ENCODE data around the gene TXNRD2.
A peak's percentile ranks its signal among the peaks of the same experiment; 100 is the strongest.

The TXNRD2 gene

DNA sequence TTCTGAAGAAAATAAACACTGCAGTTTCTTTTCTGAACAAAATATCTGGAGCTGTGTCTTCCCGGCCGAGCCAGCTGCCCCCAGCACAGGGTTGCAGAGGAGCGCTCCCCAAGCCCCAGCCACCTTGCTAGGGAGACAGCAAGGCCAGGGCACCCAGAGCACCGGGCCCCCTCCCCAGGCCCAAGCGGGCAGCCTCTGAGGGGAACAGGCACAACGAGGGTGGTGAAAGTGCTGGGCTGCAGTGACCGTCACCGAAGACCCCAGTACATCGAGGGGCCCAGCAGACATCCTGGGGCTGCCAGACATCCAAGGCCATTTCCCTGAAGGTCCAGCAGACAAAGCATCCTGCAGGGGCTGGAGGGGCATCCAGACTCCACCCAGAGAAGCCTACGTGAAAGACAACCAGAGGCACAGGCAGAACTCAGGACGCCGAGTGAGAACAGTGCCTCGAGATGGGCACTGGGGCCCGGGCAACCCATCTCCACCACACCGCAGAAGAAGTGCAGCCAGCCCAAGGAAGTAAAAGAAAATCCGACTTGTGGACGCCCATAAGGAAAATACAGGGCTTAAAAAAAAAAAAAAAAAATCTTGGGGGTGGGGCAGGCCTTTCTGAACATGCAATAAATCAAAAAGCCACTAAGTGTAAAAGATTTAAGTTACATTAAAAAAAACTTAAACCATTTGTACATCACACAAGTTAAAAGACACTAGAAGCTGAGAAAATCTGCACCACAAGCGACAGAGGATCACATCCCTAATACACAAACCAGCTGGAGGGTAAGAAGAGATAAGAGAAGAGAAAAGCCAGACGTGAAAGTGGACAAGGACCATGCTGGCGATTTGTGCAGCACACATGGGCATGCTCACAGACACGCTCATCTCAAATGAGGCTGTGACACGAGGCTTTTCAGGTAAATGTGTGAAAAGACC is 36.0 kb downstream of the TXNRD2 start:
- ATAC-seq: no peak
- no peak for DNase-seq

DNA sequence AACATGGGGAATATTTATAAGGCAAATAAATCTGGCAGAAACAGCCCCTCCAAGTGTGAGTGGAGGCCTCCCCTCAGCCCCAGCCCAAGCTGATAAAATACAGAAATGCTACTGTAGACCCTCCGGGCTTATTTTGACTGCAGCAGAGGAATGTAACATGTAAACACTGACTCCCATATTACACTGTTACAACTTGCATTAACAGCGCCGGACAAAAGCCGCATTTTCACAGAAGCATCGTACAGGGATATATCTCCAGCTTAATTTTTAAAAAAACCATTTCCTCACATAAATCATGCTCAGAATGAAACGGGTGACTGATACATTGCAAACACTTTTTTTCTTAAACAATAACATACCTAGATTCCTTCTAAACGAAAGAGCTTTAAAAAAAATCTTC is 36.7 kb downstream of the TXNRD2 start:
- no peak for DNase-seq
- ATAC-seq: no peak

DNA sequence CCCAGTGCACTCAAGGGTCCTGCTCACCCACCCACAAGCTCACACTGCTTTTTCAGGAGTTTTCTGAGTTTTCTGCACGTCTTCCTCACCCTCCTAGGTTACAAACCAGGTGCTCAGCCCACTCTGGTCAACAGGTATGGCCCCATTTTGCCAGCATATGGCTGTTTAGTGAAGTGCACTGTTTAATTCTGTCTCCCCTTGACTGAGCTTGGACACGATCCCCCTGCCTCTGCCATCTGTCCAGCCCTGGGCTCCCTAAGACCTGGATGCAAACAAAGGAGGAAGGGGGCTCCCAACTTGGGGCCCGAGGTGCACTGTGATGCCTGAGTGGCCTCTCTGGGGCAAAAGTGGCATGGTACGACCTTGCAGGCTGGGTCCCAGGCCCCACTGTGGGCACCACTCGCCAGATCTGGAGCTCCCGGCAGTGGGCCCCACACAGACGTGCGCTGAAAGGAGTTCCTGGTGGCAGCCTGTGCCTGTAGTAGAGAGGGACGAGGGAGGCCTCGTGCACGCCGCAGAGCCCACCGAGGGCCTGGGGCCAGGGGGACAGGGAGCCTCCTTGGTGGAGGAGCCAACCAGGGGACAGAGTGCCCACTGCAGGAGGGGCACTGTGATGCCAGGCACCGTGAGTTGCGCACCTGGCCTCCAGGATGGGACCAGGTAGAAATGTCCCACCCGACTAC is 37.3 kb downstream of the TXNRD2 start:
- ATAC-seq (no peak), DNase-seq (no peak)

DNA sequence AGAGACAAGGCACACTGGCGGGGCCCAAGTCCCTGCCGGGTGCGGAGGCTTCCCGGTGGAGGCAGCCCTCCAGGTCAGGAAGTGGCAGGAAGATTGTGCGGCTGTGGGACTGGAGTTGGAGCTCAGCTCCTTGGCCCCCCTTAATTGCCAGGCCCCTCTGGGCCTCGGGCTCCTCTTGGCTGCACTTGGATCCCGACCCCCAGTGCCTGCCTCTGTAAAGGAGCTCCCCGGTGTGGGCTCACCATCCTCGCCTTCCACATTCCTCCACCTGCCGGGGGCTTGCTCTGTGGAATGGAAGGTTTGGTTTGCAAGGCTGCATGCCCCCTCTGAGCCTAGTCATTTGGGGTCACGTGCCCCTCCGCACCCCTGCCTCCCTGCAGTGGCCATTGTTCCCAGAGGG is 38.1 kb downstream of the TXNRD2 start:
- ATAC-seq (no peak), DNase-seq (no peak)

DNA sequence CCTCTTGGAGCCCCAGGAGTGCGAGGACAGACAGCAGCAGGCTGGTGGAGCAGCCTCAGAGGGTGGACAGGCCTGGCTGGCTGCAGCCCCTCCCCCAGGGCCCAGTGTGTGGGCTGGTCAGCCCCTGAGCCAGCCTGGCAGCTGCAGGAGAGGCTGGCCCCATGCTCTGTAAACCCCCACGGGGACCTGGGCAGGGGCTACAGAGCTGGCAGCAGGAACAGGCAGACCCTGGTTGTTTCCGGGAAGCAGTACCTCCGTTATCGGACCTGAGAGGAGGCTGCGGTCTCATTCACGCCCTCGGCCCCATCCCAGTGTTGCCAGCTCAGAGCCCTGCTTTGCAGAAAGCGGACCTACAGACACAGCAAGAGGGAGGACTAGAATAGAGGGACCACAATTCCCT is 38.6 kb downstream of the TXNRD2 start:
- no peak for ATAC-seq
- DNase-seq: no peak

DNA sequence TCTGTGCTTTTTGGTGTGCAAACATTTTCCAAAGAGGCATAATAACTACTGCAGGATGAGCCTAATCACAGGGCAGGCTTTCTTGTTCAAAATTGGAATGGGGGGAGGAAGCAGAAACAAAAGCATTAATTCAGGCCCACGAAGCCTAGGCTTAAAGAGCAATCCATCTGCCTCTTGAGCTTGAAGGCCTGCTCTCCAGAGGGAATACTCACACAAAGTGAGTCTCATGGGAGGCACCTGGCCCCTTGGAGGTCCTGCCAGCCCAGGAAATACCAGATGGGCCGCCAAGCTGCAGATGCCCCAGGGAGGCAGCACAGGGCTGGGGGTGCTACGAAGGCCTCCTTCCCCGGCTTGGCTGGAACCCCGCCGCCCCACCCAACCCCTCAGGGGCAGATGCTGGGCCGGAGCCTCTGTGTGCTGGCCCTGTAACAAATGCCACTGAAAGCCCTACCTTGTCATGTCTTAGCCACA is 39.3 kb downstream of the TXNRD2 start:
- no peak for ATAC-seq

DNA sequence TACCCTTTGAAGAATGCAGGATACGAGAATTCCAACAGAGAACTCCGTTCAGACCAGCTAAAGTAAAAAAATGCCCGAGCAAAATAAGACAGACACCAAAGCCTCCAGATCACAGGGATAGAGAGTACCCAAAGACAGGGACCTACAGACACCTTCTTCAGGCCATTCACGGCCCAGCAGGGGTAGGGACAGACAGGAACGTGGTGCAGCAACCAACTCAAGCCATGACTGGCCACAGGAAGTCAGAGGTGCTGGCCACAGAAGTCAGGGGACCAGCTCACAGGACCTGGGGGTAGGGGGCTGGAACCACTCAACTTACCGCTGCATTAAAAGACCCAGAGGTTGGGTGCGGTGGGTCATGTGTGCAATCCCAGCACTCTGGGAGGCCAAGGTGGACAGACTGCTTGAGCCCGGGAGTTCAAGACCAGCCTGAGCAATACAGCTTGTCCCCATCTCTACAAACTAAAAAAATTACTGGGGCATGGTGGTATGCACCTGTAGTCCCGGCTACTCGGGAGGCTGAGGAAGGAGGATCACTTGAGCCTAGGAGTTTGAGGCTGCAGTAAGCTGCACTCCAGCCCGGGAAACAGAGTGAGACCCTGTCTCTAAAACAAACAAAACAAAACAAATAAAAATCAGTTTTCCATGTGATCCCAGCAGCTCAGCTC is 39.9 kb downstream of the TXNRD2 start:
- no peak for ATAC-seq
- no peak for DNase-seq

More for the DNA sequence above, 39.3 kb downstream of the TXNRD2 start:
- no peak for DNase-seq

DNA sequence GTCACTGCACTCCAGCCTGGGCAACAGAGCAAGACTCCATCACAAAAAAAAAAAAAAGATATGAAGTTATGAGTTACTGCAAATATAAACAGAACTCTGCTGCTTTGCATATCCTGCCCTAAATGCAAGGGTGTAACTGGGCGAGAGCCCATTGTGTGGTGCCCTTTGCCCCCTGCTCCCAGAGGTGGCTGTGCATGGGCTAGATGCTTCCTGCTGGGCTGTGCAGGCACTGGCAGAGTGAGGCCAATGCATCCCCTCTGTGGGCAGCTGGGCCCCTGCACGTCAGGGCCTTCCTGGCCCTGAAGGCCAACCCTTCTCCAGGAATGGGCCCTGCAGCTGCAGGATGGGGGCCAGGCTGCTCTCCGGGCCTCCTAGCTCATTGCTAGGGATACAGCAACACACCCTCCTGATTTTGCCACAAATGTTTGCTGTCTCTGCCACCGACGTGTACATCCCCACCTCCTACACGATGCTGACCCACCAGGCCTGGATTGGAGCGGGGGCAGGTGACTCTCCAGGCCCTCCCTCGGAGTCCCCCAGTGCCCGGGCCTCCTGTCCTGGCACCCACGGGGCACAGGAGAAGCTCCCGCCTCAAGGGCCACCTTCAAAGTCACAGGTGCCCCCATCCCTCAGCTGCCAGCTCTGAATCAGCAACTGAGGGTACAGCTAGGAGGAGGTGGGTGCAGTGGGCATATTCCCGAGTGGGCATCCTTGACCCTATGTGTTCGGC is 40.7 kb downstream of the TXNRD2 start:
- DNase-seq: no peak
- no peak for ATAC-seq

DNA sequence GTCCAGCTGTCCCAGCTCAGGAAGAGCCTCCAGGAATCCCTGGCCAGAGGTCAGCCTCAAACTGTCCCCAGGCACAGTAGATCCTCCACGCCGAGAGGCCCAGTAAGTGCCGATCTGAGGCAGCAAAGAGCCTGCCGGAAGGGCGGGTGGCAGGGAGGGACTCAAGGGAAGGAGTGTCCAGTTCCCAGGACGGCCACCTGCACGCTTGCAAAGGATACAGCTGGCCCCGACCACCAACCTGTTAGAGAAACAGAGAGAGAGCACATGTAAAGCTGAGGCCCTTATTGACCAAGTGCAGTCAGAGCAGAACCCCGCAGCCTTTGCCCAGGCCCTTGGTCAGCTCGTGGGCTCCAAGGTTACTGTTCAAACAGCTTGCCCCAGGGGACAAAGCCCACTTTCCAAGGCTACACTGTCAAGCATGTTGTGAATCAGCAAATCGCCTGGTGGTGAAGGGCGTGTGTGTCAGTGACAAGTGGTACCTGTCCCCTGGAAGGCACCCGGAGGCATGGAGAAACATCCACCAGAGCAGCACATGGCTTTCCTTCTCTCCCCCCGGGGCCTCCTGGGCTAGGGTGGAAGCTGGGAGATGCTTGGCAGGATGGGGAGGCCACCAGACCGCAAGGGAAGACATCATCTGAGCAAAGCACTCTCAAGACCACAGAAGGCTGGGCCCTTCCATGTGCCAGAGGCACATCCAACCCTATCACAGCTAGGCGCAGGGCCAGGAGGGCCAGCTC is 42.6 kb downstream of the TXNRD2 start:
- ATAC-seq: no peak
- DNase-seq: no peak

DNA sequence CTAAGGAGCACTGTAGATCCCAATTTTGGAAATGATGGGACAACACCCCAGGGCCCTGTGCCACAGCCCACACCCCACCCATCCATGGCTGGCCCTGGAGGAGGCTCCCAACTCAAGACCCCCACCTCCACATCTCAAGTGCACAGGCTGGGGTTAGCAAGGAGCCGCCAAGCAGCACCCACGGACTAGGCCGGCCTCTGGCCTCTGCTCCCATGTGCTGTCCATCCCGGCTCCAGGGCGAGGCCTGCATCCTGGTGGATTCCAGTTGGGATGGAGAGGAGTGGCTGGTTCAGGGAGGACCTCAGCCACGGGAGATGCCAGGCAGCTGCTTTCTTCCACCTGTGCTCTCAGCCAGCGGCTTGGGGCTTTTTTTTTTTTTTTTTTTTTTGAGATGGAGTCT is 43.5 kb downstream of the TXNRD2 start:
- no peak for DNase-seq
- no peak for ATAC-seq

DNA sequence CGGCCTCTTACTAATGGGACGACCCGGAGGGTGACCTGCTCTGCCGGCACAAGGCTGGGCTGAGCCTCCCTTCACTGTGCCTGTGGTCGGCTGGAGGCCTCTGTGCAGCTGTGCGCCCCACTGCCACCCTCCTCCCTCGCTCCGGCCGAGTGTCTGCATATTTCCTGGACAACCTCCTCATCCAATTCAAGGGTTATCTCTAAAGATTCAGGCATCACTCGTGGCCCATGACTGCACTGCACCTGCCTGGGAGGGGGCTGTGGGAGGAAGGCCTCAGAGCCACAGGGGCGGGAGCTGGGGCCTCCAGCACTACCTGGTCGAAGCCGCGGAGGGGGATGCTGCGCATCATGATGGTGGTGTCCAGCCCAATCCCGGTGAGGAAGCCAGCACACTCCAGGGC is 43.9 kb downstream of the TXNRD2 start:
- ATAC-seq (no peak), DNase-seq (no peak)

DNA sequence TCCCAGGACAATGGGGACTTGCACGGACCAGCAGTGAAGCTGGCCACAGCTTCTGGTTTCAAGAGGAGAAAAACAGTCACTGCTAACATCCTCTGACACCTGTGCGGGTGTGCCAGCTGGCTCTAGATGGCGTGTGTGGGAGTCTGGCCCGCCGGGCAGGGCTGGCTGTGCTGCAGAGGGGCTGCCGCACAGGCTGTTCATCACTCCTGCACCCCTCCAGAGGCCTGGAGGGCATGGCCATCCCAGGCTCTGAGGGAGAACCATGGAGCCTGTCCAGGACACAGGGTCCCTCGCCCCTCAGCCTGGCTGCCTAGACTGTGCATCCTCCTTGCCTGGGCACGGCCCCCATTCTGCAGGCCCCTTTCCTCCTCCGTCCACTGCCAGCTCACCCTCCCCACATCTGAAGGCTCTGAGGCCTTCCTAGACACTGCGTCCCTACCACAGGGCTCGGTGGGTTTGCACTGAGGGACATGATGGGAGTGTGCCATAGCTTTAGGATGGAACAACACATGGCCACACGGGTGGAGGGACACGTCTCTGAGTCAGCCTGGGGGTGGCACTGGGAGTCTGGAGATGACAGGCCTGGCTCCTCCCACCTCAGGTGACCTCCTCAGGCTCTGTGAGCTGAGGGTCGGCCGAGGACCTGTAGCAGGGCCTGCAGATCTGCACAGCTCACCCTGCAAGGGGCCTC is 44.8 kb downstream of the TXNRD2 start:
- DNase-seq (no peak), ATAC-seq (peak; percentile 37)

DNA sequence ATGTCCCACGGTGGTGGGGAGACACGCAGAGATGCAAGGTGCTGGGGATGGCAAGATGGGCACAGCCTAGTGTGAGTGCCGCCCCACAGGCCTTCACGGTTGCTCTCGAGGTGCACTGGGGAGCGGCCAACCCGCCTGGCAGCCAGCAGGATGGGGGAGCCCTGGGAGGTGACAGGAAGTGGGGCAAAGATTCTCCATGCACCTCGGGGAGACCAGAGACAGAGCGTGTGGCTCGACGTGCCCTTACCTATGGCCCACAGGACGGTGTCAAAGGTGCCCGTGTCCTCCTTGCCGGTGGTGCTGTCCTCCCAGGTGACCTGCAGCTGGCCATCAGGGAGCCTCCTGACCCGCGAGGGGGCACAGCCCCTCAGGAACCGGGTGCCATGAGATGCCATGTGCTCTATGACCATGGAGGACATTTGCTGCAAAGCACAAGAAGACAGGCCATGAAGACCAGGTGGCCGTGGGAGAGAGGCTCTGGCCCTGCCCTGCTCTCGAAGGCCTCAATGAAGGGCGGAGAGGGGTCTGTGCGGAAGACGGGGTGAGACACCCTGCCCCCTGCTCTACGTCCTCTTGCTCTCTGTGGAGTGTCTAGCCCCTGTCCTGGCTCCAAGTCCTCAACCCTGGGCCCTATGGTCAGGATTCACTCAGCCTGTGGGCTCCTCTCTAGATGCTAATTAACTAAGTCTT is 46.3 kb downstream of the TXNRD2 start:
- ATAC-seq: no peak

DNA sequence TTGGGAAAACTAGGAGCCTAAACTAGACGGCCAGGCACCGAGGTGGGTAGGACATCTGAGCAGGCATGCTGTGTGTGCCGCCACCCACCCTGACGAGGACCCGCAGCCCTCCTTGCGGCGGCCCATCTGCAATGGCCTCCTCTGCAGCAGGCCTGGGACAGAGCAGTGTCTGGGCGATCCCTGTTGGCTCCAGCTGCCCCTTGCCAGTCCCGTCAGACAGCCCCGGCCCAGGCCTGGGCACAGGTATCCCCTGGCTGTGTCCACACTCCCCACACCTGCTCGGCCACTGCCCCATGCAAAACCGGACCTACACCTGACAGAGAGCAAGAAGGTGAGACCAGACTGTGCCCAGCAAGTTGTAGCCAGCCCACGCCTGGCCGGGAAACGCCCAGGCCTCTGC is 48.3 kb downstream of the TXNRD2 start:
- DNase-seq (no peak), ATAC-seq (no peak)

More for the DNA sequence above, 46.3 kb downstream of the TXNRD2 start:
- no peak for DNase-seq

DNA sequence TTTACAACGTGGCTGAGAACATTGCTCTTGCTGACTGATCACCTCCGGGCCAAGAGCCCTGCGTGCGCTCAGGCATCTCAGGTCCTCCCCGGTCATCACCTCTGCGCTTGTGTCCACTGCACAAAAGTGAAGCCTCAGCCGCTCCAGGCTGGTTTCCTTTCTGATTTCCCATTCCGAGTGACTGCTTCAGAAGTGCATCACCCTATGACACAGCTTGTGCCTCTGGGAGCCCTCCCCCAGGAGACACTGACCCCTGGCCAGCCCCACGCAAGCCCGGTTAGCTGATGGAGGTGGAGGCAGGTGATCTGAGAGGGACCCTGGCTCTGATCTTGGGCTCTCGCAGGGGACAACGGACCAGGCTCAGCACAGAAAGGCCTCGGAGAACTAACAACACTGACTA is 48.7 kb downstream of the TXNRD2 start:
- no peak for ATAC-seq
- no peak for DNase-seq

DNA sequence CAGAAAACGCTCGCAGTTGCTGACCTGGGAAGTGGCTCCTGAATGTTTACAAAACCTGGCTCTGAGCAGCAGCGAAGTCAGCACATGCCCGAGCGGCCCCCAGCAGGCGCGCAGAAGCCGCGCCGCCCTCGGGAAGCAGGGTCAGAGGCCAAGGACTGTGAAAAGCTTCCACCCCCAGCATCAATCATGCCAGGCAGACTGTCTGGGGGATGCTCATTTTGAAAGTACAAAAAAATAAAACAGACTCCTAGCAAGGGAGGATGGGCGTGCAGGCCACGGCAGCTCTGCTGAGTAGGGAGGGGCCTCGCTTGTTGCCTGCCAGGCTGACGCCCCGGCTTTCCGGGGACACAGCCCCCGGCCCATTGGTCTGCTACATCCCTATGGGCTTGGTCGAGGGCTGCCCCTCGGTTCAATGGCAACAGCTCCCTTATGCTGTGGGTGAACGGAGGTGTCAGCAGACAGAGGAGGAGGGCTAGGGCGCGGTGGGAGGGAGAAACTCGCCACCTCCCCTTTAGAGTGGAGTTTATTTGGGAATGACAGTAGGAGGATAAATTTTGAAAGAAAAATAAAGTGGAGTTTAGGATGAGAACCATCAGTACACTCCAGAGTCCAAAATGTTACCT is 49.2 kb downstream of the TXNRD2 start:
- ATAC-seq: peak; percentile 66
- DNase-seq: peak; percentile 70

DNA sequence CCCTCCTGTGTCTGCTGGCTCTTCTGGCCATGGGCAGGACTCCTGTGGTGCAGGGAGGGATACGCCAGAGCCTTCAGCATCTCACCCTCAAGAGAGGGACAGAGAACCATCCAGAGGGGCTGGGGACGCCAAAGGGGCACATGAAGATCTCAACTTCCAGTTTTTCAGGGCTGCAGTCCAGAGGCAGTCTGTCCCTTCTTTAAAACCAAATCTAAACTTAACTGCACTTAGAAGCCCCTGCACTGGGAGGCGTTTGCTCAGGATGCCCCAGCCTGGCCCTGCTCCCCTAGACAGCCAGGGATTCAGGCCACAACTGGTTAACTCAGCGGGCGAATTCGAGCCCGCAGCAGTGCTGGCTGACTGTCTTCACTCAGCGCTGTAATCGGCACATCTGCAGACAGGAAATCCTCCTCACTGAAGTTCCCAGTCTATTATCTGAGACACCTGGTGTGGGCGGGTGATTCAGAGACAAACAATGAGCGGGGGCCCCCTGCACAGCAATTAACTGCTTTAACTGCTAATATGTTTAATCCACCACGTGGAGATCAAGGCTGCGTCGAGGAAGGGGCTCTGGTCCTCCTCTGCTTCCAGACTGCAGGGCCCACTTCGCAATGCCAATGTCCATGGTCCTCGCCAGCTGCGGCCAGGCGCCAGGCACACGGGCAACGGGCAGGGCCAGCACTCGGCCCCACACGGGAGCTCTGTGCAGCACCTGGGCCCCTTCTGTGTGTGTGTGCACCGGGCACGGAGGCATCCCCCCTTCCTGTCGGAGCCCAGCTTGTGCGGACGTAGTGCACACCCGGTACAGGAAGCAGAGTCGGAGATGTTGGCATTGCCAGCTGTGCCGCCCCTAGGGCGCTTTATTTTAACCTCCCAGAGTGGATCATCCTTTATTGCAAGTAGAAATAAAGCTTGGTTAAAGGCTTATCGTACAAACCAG is 50.0 kb downstream of the TXNRD2 start:
- DNase-seq: peak; percentile 83

DNA sequence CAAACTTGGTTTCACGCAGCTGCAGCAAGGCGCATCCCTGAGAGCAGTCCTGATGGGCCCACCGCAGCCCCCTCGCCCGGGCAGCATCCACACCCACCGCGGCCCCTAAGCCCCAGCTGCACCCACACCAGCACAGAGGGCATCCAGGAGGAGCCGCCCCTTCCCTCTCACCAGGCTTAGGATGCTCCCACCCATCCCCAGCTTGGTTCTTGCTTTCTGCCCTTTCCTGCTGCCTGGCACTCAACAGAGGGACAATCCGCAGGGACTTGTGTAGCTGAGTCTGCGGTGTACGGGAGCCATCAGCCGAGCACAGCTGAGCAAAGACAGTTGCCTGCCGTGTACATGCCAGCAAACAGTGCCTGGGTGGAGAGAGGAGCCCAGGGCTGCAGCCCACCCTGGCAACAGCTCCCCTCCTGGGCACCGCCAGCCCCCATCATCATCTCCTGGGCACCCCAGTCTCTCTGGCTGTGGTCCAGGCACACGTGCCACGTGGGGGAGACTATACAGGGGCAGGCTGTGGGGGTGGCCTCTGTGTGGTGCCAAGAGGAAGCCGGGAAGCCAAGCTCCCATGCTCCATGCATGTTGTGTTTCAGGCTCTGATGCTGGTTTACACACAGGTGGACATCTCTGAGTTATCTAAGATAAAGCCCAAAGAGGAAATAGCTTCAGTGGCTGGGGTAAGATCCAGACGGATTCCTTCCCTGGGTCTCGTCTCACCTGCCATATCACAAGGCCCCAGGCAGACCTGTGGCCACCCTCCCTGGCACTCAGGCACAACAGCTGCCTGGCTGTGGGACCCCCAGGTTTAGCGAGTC is 50.9 kb downstream of the TXNRD2 start:
- no peak for DNase-seq
- ATAC-seq: no peak

More for the DNA sequence above, 50.0 kb downstream of the TXNRD2 start:
- peak; percentile 77 for ATAC-seq
